AG09319 (cell line): ENCODE results near the gene STK32C.

ENCODE experiments used
- DNase-seq: peaks from one replicate; pipeline ENCODE4 v3.0.0-alpha.2; 2010; ENCODE audit warnings: low read depth; ENCODE audit errors: extremely low read depth
- CTCF ChIP-seq: IDR thresholded peaks from 2 replicates; pipeline ENCODE4 v1.5.1; 2011; ENCODE audit warnings: low read depth, mild to moderate bottlenecking, inconsistent platforms, low read length, moderate library complexity

The STK32C gene

GRCh38 chr10:132169766-132170560 is 137.8 kb downstream of the STK32C start:
- DNase-seq: no peak
- TF ChIP-seq CTCF: no peak

GRCh38 chr10:132169031-132169765 is 138.6 kb downstream of the STK32C start:
- no peak for TF ChIP-seq CTCF
- DNase-seq: no peak

GRCh38 chr10:132168571-132169030 is 139.1 kb downstream of the STK32C start:
- TF ChIP-seq CTCF: no peak
- DNase-seq: no peak

GRCh38 chr10:132167976-132168375 is 139.8 kb downstream of the STK32C start:
- DNase-seq: no peak
- no peak for TF ChIP-seq CTCF

GRCh38 chr10:132167041-132167674 is 140.6 kb downstream of the STK32C start:
- no peak for DNase-seq
- no peak for TF ChIP-seq CTCF

- no peak for TF ChIP-seq CTCF
- DNase-seq: no peak
Measured at GRCh38 chr10:132166216-132166950, 141.4 kb downstream of the STK32C start.
